H1 (cell line): ENCODE data around the gene SSTR4. TPM values are rescaled to one million over a fixed set of nuclear protein-coding genes. Genes with fewer than 3 reads are reported as not detected.

Experiments used
- CTCF ChIA-PET: fragments of 300-600 bp; sonication (Branson Sonifier 250); formaldehyde crosslinking; loops from one replicate; lab custom pipeline; 2021; ENCODE audit not compliant: partially characterized antibody; lab: Charles Lee
- POLR2A ChIA-PET: fragments of 300-600 bp; sonication (Branson Sonifier 250); formaldehyde crosslinking; loops from one replicate; lab custom pipeline; 2021; ENCODE audit warnings: inconsistent platforms; ENCODE audit not compliant: partially characterized antibody; lab: Charles Lee
- DNase-seq, 2 experiments: peaks; one replicate each; pipeline versions ENCODE4 v3.0.0 to v3.0.0-alpha.2; 2010 to 2022; ENCODE audit warnings: low spot score in 2 of 2, low read depth in 1 of 2, mixed read lengths in 1 of 2
- FAIRE-seq: peaks from 2 replicates; lab custom pipeline; 2011; peaks lifted over from hg19 to GRCh38; lab: Jason Lieb, UNC
- H2AFZ ChIP-seq: 2 replicates; pipeline ENCODE4 v1.8.1; 2012; ENCODE audit warnings: low read length, inconsistent platforms
- H2AK5ac ChIP-seq: 2 replicates; pipeline ENCODE4 v1.6.1; 2013; ENCODE audit warnings: low read depth, low read length
- H2BK120ac ChIP-seq: replicated peaks from 2 replicates; pipeline ENCODE3; 2013; ENCODE audit warnings: low read depth, low read length, inconsistent platforms
- H2BK12ac ChIP-seq: 2 replicates; pipeline ENCODE4 v1.6.1; 2013; ENCODE audit warnings: low read depth, low read length
- H2BK15ac ChIP-seq: 2 replicates; pipeline ENCODE4 v1.6.1; 2013; ENCODE audit warnings: low read length
- H2BK20ac ChIP-seq: 2 replicates; pipeline ENCODE4 v1.6.1; 2013; ENCODE audit warnings: low read length
- H2BK5ac ChIP-seq: 2 replicates; pipeline ENCODE4 v1.6.1; 2013; ENCODE audit warnings: low read depth, low read length
- H3K14ac ChIP-seq: 2 replicates; pipeline ENCODE4 v1.6.1; 2013; ENCODE audit warnings: inconsistent platforms; ENCODE audit not compliant: insufficient read length
- H3K18ac ChIP-seq: 2 replicates; pipeline ENCODE4 v1.6.1; 2013; ENCODE audit warnings: low read length; ENCODE audit errors: extremely low read depth
- H3K23ac ChIP-seq: 2 replicates; pipeline ENCODE4 v1.6.1; 2013; ENCODE audit warnings: inconsistent platforms; ENCODE audit not compliant: insufficient read length
- H3K23me2 ChIP-seq: 2 replicates; pipeline ENCODE4 v1.6.1; 2013; ENCODE audit warnings: low read depth, low read length
- H3K27ac ChIP-seq: 2 replicates; pipeline ENCODE4 v1.6.1; 2011; ENCODE audit warnings: low read depth, low read length, inconsistent platforms
- H3K27me3 ChIP-seq, 4 experiments: replicated peaks in 1 of 4; 1 replicate in 1 of 4; 2 replicates in 3 of 4; pipeline versions ENCODE4 v1.6.1 to v1.8.1; 2011 to 2013; ENCODE audit warnings: low read length in 3 of 4, mild to moderate bottlenecking in 3 of 4, inconsistent platforms in 2 of 4, mixed read lengths in 2 of 4, moderate library complexity in 1 of 4; ENCODE audit not compliant: control insufficient read depth in 3 of 4, insufficient read depth in 3 of 4; ENCODE audit errors: extremely low read depth in 1 of 4
- H3K36me3 ChIP-seq, 4 experiments: 2 replicates each; pipeline versions ENCODE4 v1.6.1 to v1.8.1; 2011 to 2013; ENCODE audit warnings: mild to moderate bottlenecking in 4 of 4, low read length in 3 of 4, moderate library complexity in 2 of 4, control low read depth in 1 of 4, inconsistent platforms in 1 of 4; ENCODE audit not compliant: insufficient read depth in 4 of 4, control insufficient read depth in 2 of 4
- H3K4ac ChIP-seq: replicated peaks from 2 replicates; pipeline ENCODE3; 2013; ENCODE audit warnings: low read length, low read depth, mixed read lengths, inconsistent platforms; ENCODE audit not compliant: insufficient read length
- H3K4me1 ChIP-seq, 4 experiments: replicated peaks in 1 of 4; 1 replicate in 1 of 4; 2 replicates in 3 of 4; pipeline versions ENCODE4 v1.6.1 to v1.8.1; 2011 to 2013; ENCODE audit warnings: low read length in 3 of 4, inconsistent platforms in 2 of 4, mixed read lengths in 1 of 4; ENCODE audit not compliant: insufficient read depth in 4 of 4, control insufficient read depth in 3 of 4
- H3K4me2 ChIP-seq, 2 experiments: 2 replicates each; pipeline versions ENCODE4 v1.6.1 to v1.8.1; 2011 to 2013; ENCODE audit warnings: low read depth in 2 of 2, low read length in 2 of 2, control low read depth in 1 of 2, inconsistent platforms in 1 of 2, mild to moderate bottlenecking in 1 of 2; ENCODE audit not compliant: insufficient read depth in 1 of 2
- H3K4me3 ChIP-seq, 4 experiments: fragments of 200-600, 300-600 bp in 1 of 4; sonication (generic), shearing (Covaris generic), sonication (Bioruptor Twin) in 1 of 4; 2 replicates each; pipeline versions ENCODE4 v1.5.1 to v1.8.1; 2011 to 2016; ENCODE audit warnings: low read length in 4 of 4, low read depth in 3 of 4, control low read depth in 2 of 4, inconsistent platforms in 2 of 4, mild to moderate bottlenecking in 2 of 4, mixed read lengths in 1 of 4, moderate library complexity in 1 of 4; ENCODE audit not compliant: insufficient read depth in 2 of 4; ENCODE audit errors: extremely low read depth in 1 of 4
- H3K56ac ChIP-seq: replicated peaks from 2 replicates; pipeline ENCODE3; 2013; ENCODE audit warnings: low read depth, mild to moderate bottlenecking, mixed read lengths, low read length, inconsistent platforms; ENCODE audit not compliant: insufficient read length
- H3K79me1 ChIP-seq: 2 replicates; pipeline ENCODE4 v1.6.1; 2013; ENCODE audit warnings: low read depth, low read length, control low read depth
- H3K79me2 ChIP-seq, 2 experiments: 2 replicates each; pipeline versions ENCODE4 v1.6.1 to v1.8.1; 2012 to 2013; ENCODE audit warnings: low read length in 2 of 2, mild to moderate bottlenecking in 2 of 2, inconsistent platforms in 1 of 2; ENCODE audit not compliant: insufficient read depth in 2 of 2, control insufficient read depth in 1 of 2
- H3K9ac ChIP-seq, 4 experiments: replicated peaks in 1 of 4; 1 replicate in 1 of 4; 2 replicates in 3 of 4; pipeline versions ENCODE4 v1.6.1 to v1.8.1; 2011 to 2013; ENCODE audit warnings: low read depth in 3 of 4, low read length in 3 of 4, control low read depth in 2 of 4, mild to moderate bottlenecking in 2 of 4, moderate library complexity in 2 of 4, inconsistent platforms in 1 of 4; ENCODE audit errors: extremely low read depth in 1 of 4
- H3K9me3 ChIP-seq, 2 experiments: 2 replicates each; pipeline versions ENCODE4 v1.6.1 to v1.8.1; 2012 to 2013; ENCODE audit warnings: mild to moderate bottlenecking in 2 of 2, moderate library complexity in 2 of 2, control low read depth in 1 of 2, inconsistent platforms in 1 of 2, low read depth in 1 of 2, low read length in 1 of 2, mixed read lengths in 1 of 2; ENCODE audit not compliant: insufficient read depth in 2 of 2
- H4K20me1 ChIP-seq, 2 experiments: replicated peaks in 1 of 2; 2 replicates each; pipeline versions ENCODE3 to v1.8.1; 2011 to 2013; ENCODE audit warnings: inconsistent platforms in 2 of 2, low read length in 2 of 2, mild to moderate bottlenecking in 1 of 2; ENCODE audit not compliant: insufficient read depth in 2 of 2, control insufficient read depth in 1 of 2
- H4K5ac ChIP-seq: 2 replicates; pipeline ENCODE4 v1.6.1; 2013; ENCODE audit warnings: low read length, low read depth, mixed read lengths, inconsistent platforms; ENCODE audit not compliant: insufficient read length
- H4K8ac ChIP-seq: 2 replicates; pipeline ENCODE4 v1.8.0; 2013; ENCODE audit warnings: mild to moderate bottlenecking, moderate library complexity, low read length, inconsistent platforms; ENCODE audit not compliant: insufficient read depth; ENCODE audit errors: extremely low read depth
- H4K91ac ChIP-seq: replicated peaks from 2 replicates; pipeline ENCODE3; 2013; ENCODE audit warnings: low read length, mixed read lengths, inconsistent platforms; ENCODE audit not compliant: insufficient read length
- PHF8 ChIP-seq: fragments of 200-600 bp; sonication (generic); conservative IDR thresholded peaks from 2 replicates; pipeline ENCODE4 v1.7.1; 2012; ENCODE audit warnings: low read depth, mild to moderate bottlenecking, inconsistent platforms, low read length, moderate library complexity
- WGBS, 2 experiments: shearing (Covaris generic) in 1 of 2; methylation state at CpG; one replicate each; pipeline versions ENCODE4 v1.1.6 to v1.1.7; 2013 to 2015; ENCODE audit warnings: low lambda C conversion rate in 2 of 2, mixed read lengths in 2 of 2, inconsistent platforms in 1 of 2, low coverage in 1 of 2, missing lambda C conversion rate in 1 of 2; ENCODE audit not compliant: insufficient replicate concordance in 2 of 2, insufficient coverage in 1 of 2, insufficient read length in 1 of 2; ENCODE audit errors: extremely low coverage in 1 of 2, missing lambda C conversion rate in 1 of 2; 5-methylcytosine and 5-hydroxymethylcytosine counted together
- polyA plus RNA-seq, 7 experiments: library from polyadenylated mRNA; depleted of rRNA in 3 of 7; stranded (reverse) in 5 of 7; unstranded in 2 of 7; fragments of >200 nt in 5 of 7; fragments of 200-250 nt in 2 of 7; gene quantifications; 1 replicate in 5 of 7; 2 replicates in 1 of 7; 4 replicates in 1 of 7; pipeline versions ENCODE4 v1.2.1 to v1.2.3, GENCODE V29; 2011 to 2013; ENCODE audit warnings: missing spikeins in 2 of 7, mixed read lengths in 2 of 7
- total RNA-seq: library from RNA; stranded (reverse); fragmentation: NEBNext Ultra II Directional; extraction: Animal tissue kit (Norgen Biotek cat#: 25700); gene quantifications from 2 replicates; pipeline ENCODE4 v1.2.1, GENCODE V29; 2021

Gene SSTR4
- total and polyA plus RNA-seq, 2 of the 8 experiments (the other 6 are each of a cell fraction or from before 2014, with no cell fraction given): 0.05 TPM; not detected in 1

DNA sequence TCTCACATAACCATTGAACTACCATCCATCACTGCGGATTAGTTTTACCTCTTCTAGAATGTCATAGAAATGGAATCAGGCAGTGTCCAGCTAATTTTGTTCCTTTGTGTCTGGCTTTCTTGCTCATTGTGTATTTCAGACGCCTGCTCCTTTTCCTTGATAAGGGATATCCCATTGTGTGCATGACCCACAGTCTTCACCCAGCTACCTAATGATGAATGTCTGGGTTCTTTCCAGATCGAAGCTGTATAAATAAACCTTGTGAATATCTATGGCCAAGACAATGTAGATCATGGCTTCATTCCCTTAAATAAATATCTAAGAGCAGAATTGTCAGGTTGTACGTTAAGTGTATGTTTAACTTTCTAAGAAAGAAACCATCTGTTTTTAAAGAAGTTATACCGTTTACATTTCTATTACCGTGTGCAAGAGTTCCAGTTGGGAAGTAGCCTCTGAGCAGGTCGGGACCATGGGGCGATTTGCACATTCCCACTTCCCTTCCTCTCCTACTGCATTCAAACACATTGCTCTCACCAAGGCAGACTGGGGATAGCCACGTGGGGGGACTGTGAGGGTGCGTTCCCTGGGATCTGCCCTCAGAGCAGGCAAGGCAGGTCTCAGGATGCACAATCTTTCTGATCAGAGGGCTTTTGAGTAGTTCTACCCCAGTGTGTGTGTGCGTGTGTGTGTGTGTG, 37.9 kb downstream of the SSTR4 start:
- no peaks in the 10 kb centered on the region for H3K4me1 ChIP-seq
- CTCF ChIA-PET: interaction anchor here (0.7 to 1.8 kb wide), 3 partner anchors 10 to 125 kb away, joined by 3 read pairs; no protein-coding TSS in a partner anchor
- no peak overlapping the region; the same call in 1 of the 2 replicates for H2BK15ac ChIP-seq
- H3K23ac ChIP-seq: no peak overlapping the region
- no peaks in the 10 kb centered on the region for H3K9me3 ChIP-seq
- H4K20me1 ChIP-seq: no peaks in the 10 kb centered on the region
- H2BK20ac ChIP-seq: no peak overlapping the region
- DNase-seq (no peak), FAIRE-seq (no peak)
- no peak overlapping the region for H3K14ac ChIP-seq
- H3K36me3 ChIP-seq: no peaks in the 10 kb centered on the region
- H3K23me2 ChIP-seq: no peaks in the 10 kb centered on the region
- no peaks in the 10 kb centered on the region for H3K79me1 ChIP-seq
- H3K79me2 ChIP-seq: no peaks in the 10 kb centered on the region
- H3K56ac ChIP-seq: no peak overlapping the region
- no peaks in the 10 kb centered on the region for H3K27me3 ChIP-seq
- no peak overlapping the region for H2BK120ac ChIP-seq
- H3K4me3 ChIP-seq: no peak overlapping the region
- no peak overlapping the region for H2BK5ac ChIP-seq
- H3K27ac ChIP-seq: no peak overlapping the region
- no peak overlapping the region for H3K18ac ChIP-seq
- no peak overlapping the region for H4K5ac ChIP-seq
- H4K91ac ChIP-seq: no peak overlapping the region
- no peak overlapping the region for H3K9ac ChIP-seq
- no peak overlapping the region for H2AFZ ChIP-seq
- no peak overlapping the region for H3K4ac ChIP-seq
- no peak overlapping the region for H2AK5ac ChIP-seq
- POLR2A ChIA-PET: no interaction called here
- H2BK12ac ChIP-seq: no peak overlapping the region
- no peak for TF ChIP-seq PHF8
- H4K8ac ChIP-seq: no peak overlapping the region
- WGBS, 2 experiments: 79% methylated on average over 11 of the region's 11 CpGs; no CpG with 5 or more reads in 1 of the 2 experiments
- H3K4me2 ChIP-seq: no peak overlapping the region
